ENCODE results near the gene NOC3L.

- no peak for TF ChIP-seq CTCF (IDR thresholded peaks at IDR 0.05; ENCODE audit: low read depth, low read length, missing input control)
- no peak for TF ChIP-seq YY1 (IDR thresholded peaks at IDR 0.05)
- no peak for TF ChIP-seq ZBTB33 (IDR thresholded peaks at IDR 0.05)
- TF ChIP-seq JUND (IDR thresholded peaks at IDR 0.05), result no peak
- no peak for TF ChIP-seq REST (IDR thresholded peaks at IDR 0.05)
- no peak for TF ChIP-seq EGR1 (IDR thresholded peaks at IDR 0.05; ENCODE audit: low read depth in 2 of 2)
These were observed 48.6 kb upstream of the NOC3L start for GRCh38 chr10:94411304-94411703.

Data from liver (tissue), 3 donors.